Thyroid gland (tissue), 4 donors: ENCODE data around the gene GALNT14.

Source experiments
- POLR2A ChIP-seq, 2 donors: fragments of 450-650 bp; IDR thresholded peaks; one replicate each; pipeline ENCODE4 v1.6.1; 2017; ENCODE audit warnings: antibody characterized with exemption in 2 of 2, mild to moderate bottlenecking in 2 of 2, moderate library complexity in 1 of 2
- TF ChIP-seq, protein P1 (sequence below), 6 experiments: fragments of 200-600 bp in 3 of 6; fragments of 450-650 bp in 3 of 6; sonication (generic) in 3 of 6; IDR thresholded peaks; one replicate each; pipeline ENCODE4 v1.5.1; 2016 to 2019; ENCODE audit warnings: antibody characterized with exemption in 6 of 6, mild to moderate bottlenecking in 2 of 6, inconsistent platforms in 1 of 6, moderate library complexity in 1 of 6

DNA sequence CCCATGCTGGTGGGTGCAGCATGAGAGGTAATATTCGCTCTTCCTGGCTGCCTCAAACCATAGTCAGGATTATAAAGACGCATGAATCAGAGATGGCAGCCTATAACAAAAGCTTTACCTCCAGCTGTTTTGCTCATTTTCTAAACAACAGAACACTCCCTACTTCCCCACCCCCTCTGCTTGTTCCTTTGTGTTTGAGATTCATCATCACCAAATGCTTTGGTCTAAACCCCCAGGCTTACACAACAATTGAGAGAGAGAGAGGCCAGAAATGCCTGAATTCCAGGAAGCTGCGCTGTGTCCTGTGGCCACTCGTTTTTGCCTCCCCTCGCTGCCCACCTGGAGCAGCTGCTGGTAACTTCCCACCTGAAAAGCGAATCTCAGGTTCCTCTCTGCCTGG, 252.2 kb downstream of the GALNT14 start:
- TF ChIP-seq, protein P1, sequence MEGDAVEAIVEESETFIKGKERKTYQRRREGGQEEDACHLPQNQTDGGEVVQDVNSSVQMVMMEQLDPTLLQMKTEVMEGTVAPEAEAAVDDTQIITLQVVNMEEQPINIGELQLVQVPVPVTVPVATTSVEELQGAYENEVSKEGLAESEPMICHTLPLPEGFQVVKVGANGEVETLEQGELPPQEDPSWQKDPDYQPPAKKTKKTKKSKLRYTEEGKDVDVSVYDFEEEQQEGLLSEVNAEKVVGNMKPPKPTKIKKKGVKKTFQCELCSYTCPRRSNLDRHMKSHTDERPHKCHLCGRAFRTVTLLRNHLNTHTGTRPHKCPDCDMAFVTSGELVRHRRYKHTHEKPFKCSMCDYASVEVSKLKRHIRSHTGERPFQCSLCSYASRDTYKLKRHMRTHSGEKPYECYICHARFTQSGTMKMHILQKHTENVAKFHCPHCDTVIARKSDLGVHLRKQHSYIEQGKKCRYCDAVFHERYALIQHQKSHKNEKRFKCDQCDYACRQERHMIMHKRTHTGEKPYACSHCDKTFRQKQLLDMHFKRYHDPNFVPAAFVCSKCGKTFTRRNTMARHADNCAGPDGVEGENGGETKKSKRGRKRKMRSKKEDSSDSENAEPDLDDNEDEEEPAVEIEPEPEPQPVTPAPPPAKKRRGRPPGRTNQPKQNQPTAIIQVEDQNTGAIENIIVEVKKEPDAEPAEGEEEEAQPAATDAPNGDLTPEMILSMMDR (IDR thresholded peaks at IDR 0.05): no peak
- TF ChIP-seq POLR2A (IDR thresholded peaks at IDR 0.05): no peak
